ENCODE results near the gene DGKB. TPM values are rescaled to one million over a fixed set of nuclear protein-coding genes. Genes with fewer than 3 reads are reported as not detected.

Gene DGKB
- total RNA-seq, 4 donors from 2014 or later, result 0.78 to 2.5 (median 1.5) TPM

- H3K9me3 ChIP-seq, result no peaks in the 10 kb centered on the region
- 78 to 81% methylated on average over 2 of the region's 2 CpGs for WGBS, 2 donors
Observed at GRCh38 chr7:14579971-14580370, 322.6 kb downstream of the DGKB start.

GRCh38 chr7:14576578-14576977 is 326.0 kb downstream of the DGKB start:
- Histone ChIP-seq H3K9me3 (no peaks in the 10 kb centered on the region), H3K4me3 (no peak overlapping the region), H3K4me1 (no peaks in the 10 kb centered on the region), H3K27me3 (no peaks in the 10 kb centered on the region), H3K36me3 (no peaks in the 10 kb centered on the region), H3K27ac (no peak overlapping the region)
- 84% methylated on average over 3 of the region's 3 CpGs for WGBS, 2 donors
- no peak for DNase-seq (ENCODE audit: low spot score in 2 of 2)
- no peak for TF ChIP-seq EP300 (IDR thresholded peaks at IDR 0.05)
- TF ChIP-seq, protein P1, sequence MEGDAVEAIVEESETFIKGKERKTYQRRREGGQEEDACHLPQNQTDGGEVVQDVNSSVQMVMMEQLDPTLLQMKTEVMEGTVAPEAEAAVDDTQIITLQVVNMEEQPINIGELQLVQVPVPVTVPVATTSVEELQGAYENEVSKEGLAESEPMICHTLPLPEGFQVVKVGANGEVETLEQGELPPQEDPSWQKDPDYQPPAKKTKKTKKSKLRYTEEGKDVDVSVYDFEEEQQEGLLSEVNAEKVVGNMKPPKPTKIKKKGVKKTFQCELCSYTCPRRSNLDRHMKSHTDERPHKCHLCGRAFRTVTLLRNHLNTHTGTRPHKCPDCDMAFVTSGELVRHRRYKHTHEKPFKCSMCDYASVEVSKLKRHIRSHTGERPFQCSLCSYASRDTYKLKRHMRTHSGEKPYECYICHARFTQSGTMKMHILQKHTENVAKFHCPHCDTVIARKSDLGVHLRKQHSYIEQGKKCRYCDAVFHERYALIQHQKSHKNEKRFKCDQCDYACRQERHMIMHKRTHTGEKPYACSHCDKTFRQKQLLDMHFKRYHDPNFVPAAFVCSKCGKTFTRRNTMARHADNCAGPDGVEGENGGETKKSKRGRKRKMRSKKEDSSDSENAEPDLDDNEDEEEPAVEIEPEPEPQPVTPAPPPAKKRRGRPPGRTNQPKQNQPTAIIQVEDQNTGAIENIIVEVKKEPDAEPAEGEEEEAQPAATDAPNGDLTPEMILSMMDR (IDR thresholded peaks at IDR 0.05), result no peak
- TF ChIP-seq POLR2A (IDR thresholded peaks at IDR 0.05), result no peak

More at GRCh38 chr7:14579971-14580370, 322.6 kb downstream of the DGKB start:
- no peak for DNase-seq (ENCODE audit: low spot score in 2 of 2)
- Histone ChIP-seq H3K4me3 (no peak overlapping the region), H3K4me1 (no peaks in the 10 kb centered on the region), H3K27me3 (no peaks in the 10 kb centered on the region), H3K36me3 (no peaks in the 10 kb centered on the region), H3K27ac (no peak overlapping the region)
- TF ChIP-seq, protein P1 (IDR thresholded peaks at IDR 0.05), result no peak
- TF ChIP-seq EP300 (IDR thresholded peaks at IDR 0.05) (no peak), POLR2A (IDR thresholded peaks at IDR 0.05) (no peak)

DNA sequence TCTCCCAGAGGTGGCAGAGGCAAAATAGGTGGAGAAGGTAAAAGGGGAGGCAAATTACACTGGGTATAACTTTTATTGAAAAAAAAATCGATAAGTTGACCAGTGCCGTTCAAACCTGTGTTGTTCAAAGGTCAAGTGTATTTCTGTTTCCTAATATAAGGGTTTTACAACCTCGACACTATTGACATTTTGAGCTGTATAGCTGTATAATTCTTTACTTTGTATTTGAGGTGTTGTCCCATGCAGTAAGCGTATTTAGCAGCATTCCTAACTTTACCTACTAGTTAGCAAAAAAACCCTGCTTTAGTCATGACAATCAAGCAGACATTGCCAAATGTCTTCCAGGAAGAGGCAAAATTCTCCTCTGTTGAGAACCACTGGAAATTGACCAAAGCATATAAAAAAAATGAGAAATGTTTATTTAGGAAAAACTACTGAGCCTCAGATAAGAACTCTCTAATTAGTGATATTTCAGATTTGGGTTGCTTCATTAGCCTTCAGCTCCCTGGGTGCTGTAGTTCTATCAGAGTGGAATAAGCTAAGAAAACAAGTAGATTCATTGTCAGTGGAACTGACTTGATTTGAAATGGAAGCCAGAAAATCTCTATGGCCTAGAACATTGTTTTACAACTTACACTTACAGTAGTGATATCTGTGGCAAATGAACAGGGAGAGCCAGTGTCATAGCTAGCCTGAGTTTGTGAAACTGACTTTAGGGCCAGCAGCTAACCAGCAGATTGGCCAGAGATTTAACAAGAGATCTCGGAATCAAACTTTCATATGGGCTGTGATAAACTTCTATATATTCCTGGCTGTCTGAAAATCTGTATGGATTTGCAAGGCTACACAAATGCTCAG is 331.6 kb downstream of the DGKB start:
- Histone ChIP-seq H3K4me3 (no peak overlapping the region), H3K9me3 (no peaks in the 10 kb centered on the region), H3K36me3 (no peaks in the 10 kb centered on the region), H3K27ac (no peak overlapping the region), H3K27me3 (no peaks in the 10 kb centered on the region), H3K4me1 (no peaks in the 10 kb centered on the region)
- WGBS, 2 donors, result 90 to 94% methylated on average over 5 of the region's 5 CpGs
- no peak for DNase-seq (ENCODE audit: low spot score in 2 of 2)
- no peak for TF ChIP-seq POLR2A (IDR thresholded peaks at IDR 0.05)
- no peak for TF ChIP-seq EP300 (IDR thresholded peaks at IDR 0.05)
- TF ChIP-seq, protein P1 (IDR thresholded peaks at IDR 0.05), result no peak

DNA sequence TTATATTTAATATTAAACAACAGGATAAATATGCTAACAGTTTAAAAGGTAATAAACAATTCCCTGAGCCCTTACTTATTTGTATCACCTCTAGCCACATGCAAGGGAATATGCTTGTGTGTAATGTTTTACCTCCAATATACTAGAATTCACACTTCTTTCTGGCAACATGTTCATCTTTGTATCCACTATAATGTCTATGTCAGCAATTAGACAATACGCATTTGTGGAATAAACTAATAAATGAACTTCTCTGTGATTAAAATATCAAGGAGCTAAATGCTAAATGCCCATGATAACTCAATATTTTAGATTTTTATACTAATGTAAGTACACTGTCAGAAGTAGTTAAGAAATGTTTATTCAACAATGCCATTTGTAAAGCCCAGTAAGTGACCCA is 350.5 kb downstream of the DGKB start:
- H3K27me3 ChIP-seq, result no peaks in the 10 kb centered on the region
- 84 to 85% methylated on average over 1 of the region's 1 CpG for WGBS, 2 donors
- DNase-seq (ENCODE audit: low spot score in 2 of 2), result no peak
- no peaks in the 10 kb centered on the region for H3K36me3 ChIP-seq
- no peaks in the 10 kb centered on the region for H3K9me3 ChIP-seq
- H3K27ac ChIP-seq, result no peak overlapping the region
- no peak overlapping the region for H3K4me3 ChIP-seq
- TF ChIP-seq, protein P1 (IDR thresholded peaks at IDR 0.05), result no peak
- no peak for TF ChIP-seq EP300 (IDR thresholded peaks at IDR 0.05)
- no peak for TF ChIP-seq POLR2A (IDR thresholded peaks at IDR 0.05)
- no peaks in the 10 kb centered on the region for H3K4me1 ChIP-seq

DNA sequence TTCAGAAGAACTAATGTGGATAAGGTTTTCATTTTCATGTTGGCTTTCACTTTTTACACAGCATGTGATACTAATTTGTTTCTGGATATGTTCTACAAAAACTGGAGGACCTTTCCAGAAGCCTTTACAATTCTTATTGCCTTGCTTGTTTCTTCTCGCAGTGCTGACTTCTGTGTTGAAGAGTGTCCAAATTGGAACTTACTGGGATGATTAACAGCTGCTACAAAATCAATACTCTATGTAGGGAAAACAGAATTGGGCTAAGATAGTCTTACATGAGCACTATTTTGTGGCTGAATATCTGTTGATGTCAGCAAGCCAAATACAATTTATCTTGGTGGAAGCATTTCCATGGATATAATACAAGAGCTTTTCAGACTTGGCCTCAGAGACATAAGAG is 351.2 kb downstream of the DGKB start:
- Histone ChIP-seq H3K36me3 (no peaks in the 10 kb centered on the region), H3K27ac (no peak overlapping the region), H3K9me3 (no peaks in the 10 kb centered on the region), H3K27me3 (no peaks in the 10 kb centered on the region), H3K4me1 (no peaks in the 10 kb centered on the region), H3K4me3 (no peak overlapping the region)
- TF ChIP-seq EP300 (IDR thresholded peaks at IDR 0.05) (no peak), POLR2A (IDR thresholded peaks at IDR 0.05) (no peak)
- TF ChIP-seq, protein P1 (IDR thresholded peaks at IDR 0.05), result no peak
- 68 to 69% methylated on average over 1 of the region's 1 CpG for WGBS, 2 donors
- no peak for DNase-seq (ENCODE audit: low spot score in 2 of 2)
